Testis (tissue), 2 donors: ENCODE data around the gene ZEB1.

Experiments
- CTCF ChIP-seq, 3 experiments: fragments of 450-650 bp in 2 of 3; fragments of 200-600 bp in 1 of 3; sonication (generic) in 1 of 3; IDR thresholded peaks; one replicate each; pipeline ENCODE4 v1.5.1; 2016 to 2019; ENCODE audit warnings: antibody characterized with exemption in 3 of 3, mild to moderate bottlenecking in 2 of 3, moderate library complexity in 1 of 3
- POLR2A ChIP-seq: fragments of 450-650 bp; IDR thresholded peaks from one replicate; pipeline ENCODE4 v1.6.1; 2017; ENCODE audit warnings: antibody characterized with exemption, mild to moderate bottlenecking, moderate library complexity

- TF ChIP-seq CTCF (IDR thresholded peaks at IDR 0.05) (no peak), POLR2A (no peak)
These were observed 235.5 kb downstream of the ZEB1 start for GRCh38 chr10:31554556-31554955.
